ENCODE data around the gene LPAR6.
"Not testable (repeated sequence)": the region's sequence is repeated elsewhere in the genome, so short reads cannot be mapped to it uniquely, and the experiment has no call there.

LPAR6 gene

GRCh38 chr13:48412881-48413351, at the start of gene LPAR6:
TSS of gene LPAR6 (minus strand) at chr13:48413113. CDS start at chr13:48412423, 690 bp downstream.
- H3K4me3 ChIP-seq (replicated peaks in 1 of 2; ENCODE audit: low read depth in 2 of 2, low read length in 2 of 2): peak within 1 kb of the TSS; percentile 48 to 63
- TF ChIP-seq CTCF (IDR thresholded peaks at IDR 0.05; ENCODE audit: low read depth, low read length): no peak
- peak; percentile 86 for DNase-seq (ENCODE audit: low read depth in 2 of 2)

GRCh38 chr13:48457578-48458242, 44.8 kb upstream of the LPAR6 start:
- no peak overlapping the region for H3K4me3 ChIP-seq (replicated peaks in 1 of 2; ENCODE audit: low read depth in 2 of 2, low read length in 2 of 2)
- DNase-seq (ENCODE audit: low read depth in 2 of 2): no peak
- TF ChIP-seq CTCF (IDR thresholded peaks at IDR 0.05; ENCODE audit: low read depth, low read length): no peak

- DNase-seq (ENCODE audit: low read depth in 2 of 2): no peak
- no peak for TF ChIP-seq CTCF (IDR thresholded peaks at IDR 0.05; ENCODE audit: low read depth, low read length)
- H3K4me3 ChIP-seq (replicated peaks in 1 of 2; ENCODE audit: low read depth in 2 of 2, low read length in 2 of 2): no peak overlapping the region
These were observed 43.6 kb upstream of the LPAR6 start for GRCh38 chr13:48456546-48456945.

- DNase-seq (ENCODE audit: low read depth in 2 of 2): peak in 1 of 2 donors; percentile 23
- H3K4me3 ChIP-seq (replicated peaks in 1 of 2; ENCODE audit: low read depth in 2 of 2, low read length in 2 of 2): not testable (repeated sequence)
These were observed 38.3 kb upstream of the LPAR6 start for GRCh38 chr13:48451196-48451595.

GRCh38 chr13:48449656-48450055, 36.7 kb upstream of the LPAR6 start:
- DNase-seq (ENCODE audit: low read depth in 2 of 2): no peak
- TF ChIP-seq CTCF (IDR thresholded peaks at IDR 0.05; ENCODE audit: low read depth, low read length): no peak
- no peak overlapping the region for H3K4me3 ChIP-seq (replicated peaks in 1 of 2; ENCODE audit: low read depth in 2 of 2, low read length in 2 of 2)

GRCh38 chr13:48448959-48449614, 36.2 kb upstream of the LPAR6 start:
- TF ChIP-seq CTCF (IDR thresholded peaks at IDR 0.05; ENCODE audit: low read depth, low read length): no peak

GRCh38 chr13:48448285-48448958, 35.5 kb upstream of the LPAR6 start:
- DNase-seq (ENCODE audit: low read depth in 2 of 2): no peak
- H3K4me3 ChIP-seq (replicated peaks in 1 of 2; ENCODE audit: low read depth in 2 of 2, low read length in 2 of 2): no peak overlapping the region
- no peak for TF ChIP-seq CTCF (IDR thresholded peaks at IDR 0.05; ENCODE audit: low read depth, low read length)

More at GRCh38 chr13:48448959-48449614, 36.2 kb upstream of the LPAR6 start:
- DNase-seq (ENCODE audit: low read depth in 2 of 2): peak; percentile 83 to 89
- H3K4me3 ChIP-seq (replicated peaks in 1 of 2; ENCODE audit: low read depth in 2 of 2, low read length in 2 of 2): no peak overlapping the region
